GM12892 (cell line): ENCODE data around the gene GSN.

ENCODE experiments used
- POLR2A ChIP-seq: IDR thresholded peaks from 2 replicates; pipeline ENCODE4 v1.6.1; 2011; ENCODE audit warnings: low read depth, low read length, control low read depth
- POLR2AphosphoS5 ChIP-seq: IDR thresholded peaks from 2 replicates; pipeline ENCODE4 v1.6.1; 2011; ENCODE audit warnings: low read depth, low read length, control low read depth
- TAF1 ChIP-seq: IDR thresholded peaks from 2 replicates; pipeline ENCODE4 v1.6.1; 2011; ENCODE audit warnings: low read depth, mild to moderate bottlenecking, control low read depth, low read length, borderline replicate concordance

DNA sequence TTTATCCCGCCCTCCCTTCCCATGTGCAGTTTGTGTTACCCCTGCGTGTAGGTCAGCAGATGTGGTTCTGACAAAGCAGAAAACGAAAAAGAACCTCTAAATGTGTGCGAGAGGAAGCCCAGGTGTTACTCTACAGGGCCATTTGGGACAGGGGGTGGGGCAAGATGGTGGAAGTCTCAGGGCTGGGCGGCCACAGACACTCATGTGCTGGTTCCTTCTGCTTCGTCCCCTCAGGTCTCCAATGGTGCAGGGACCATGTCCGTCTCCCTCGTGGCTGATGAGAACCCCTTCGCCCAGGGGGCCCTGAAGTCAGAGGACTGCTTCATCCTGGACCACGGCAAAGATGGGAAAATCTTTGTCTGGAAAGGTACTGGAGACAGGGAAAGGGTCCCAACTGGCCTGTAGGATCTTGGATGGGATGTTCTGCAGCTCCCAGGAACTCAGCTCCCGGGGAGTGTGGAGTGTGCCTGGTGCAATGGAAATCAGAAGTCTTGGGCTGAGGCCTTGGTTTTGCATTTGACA lies 49.0 kb downstream of the GSN start:
- TF ChIP-seq POLR2AphosphoS5 (no peak), POLR2A (no peak), TAF1 (no peak)
